Measurements from ENCODE around the gene CALY. TPM values are rescaled to one million over a fixed set of nuclear protein-coding genes. Genes with fewer than 3 reads are reported as not detected.

The CALY gene
- total and polyA plus RNA-seq, 4 experiments from 2014 or later, result 1.4 to 7.2 (median 4.3) TPM

- no peak for DNase-seq
- ChIA-PET CTCF (ENCODE audit: partially characterized antibody) (no interaction called here), POLR2A (ENCODE audit: partially characterized antibody) (interaction anchor here (1.0 kb wide), 1 partner anchor 10 kb away, joined by 4 read pairs; no protein-coding TSS in a partner anchor)
- intact Hi-C loops (cut with micrococcal nuclease), result no loop called here
- Histone ChIP-seq H3K27ac (ENCODE audit: low read depth, low read length) (no peak overlapping the region), H3K9me3 (ENCODE audit: control insufficient read depth in 1 of 2, low read length in 2 of 2) (no peaks in the 10 kb centered on the region), H3K4me1 (ENCODE audit: insufficient read depth, low read length) (no peaks in the 10 kb centered on the region), H3K36me3 (ENCODE audit: insufficient read depth, low read length) (peaks cover 15% of the 10 kb centered on the region), H3K27me3 (ENCODE audit: insufficient read depth, low read length) (no peaks in the 10 kb centered on the region), H3K4me3 (ENCODE audit: low read length in 2 of 2) (no peak overlapping the region)
- no peaks in the 10 kb centered on the region for H3K27me3 Mint-ChIP-seq
- no peaks in the 10 kb centered on the region for H3K9me3 Mint-ChIP-seq
- H3K27ac Mint-ChIP-seq, result no peak overlapping the region
- H3K4me3 Mint-ChIP-seq, result no peak overlapping the region
- H3K36me3 Mint-ChIP-seq, result peaks cover 23 to 42% of the 10 kb centered on the region in 2 donors
- peaks cover 0 to 13% (median 2%) of the 10 kb centered on the region in 4 donors for H3K4me1 Mint-ChIP-seq
Observed at GRCh38 chr10:133366751-133367150, 30.1 kb upstream of the CALY start.

GRCh38 chr10:133366130-133366478, 29.4 kb upstream of the CALY start:
- Histone ChIP-seq H3K4me3 (ENCODE audit: low read length in 2 of 2) (no peak overlapping the region), H3K9me3 (ENCODE audit: control insufficient read depth in 1 of 2, low read length in 2 of 2) (no peaks in the 10 kb centered on the region), H3K36me3 (ENCODE audit: insufficient read depth, low read length) (peaks cover 15% of the 10 kb centered on the region), H3K27me3 (ENCODE audit: insufficient read depth, low read length) (no peaks in the 10 kb centered on the region), H3K27ac (ENCODE audit: low read depth, low read length) (no peak overlapping the region), H3K4me1 (ENCODE audit: insufficient read depth, low read length) (no peaks in the 10 kb centered on the region)
- no peak overlapping the region for H3K4me3 Mint-ChIP-seq
- peaks cover 0 to 10% (median 2%) of the 10 kb centered on the region in 4 donors for H3K4me1 Mint-ChIP-seq
- H3K9me3 Mint-ChIP-seq, result no peaks in the 10 kb centered on the region
- H3K27ac Mint-ChIP-seq, result peak overlapping the region in 1 of 7 donors; percentile 23
- H3K36me3 Mint-ChIP-seq, result peaks cover 23 to 44% of the 10 kb centered on the region in 2 donors
- DNase-seq, result no peak
- intact Hi-C loops (cut with micrococcal nuclease), result no loop called here
- ChIA-PET CTCF (ENCODE audit: partially characterized antibody) (no interaction called here), POLR2A (ENCODE audit: partially characterized antibody) (interaction anchor here (1.0 kb wide), 1 partner anchor 11 kb away, joined by 4 read pairs; no protein-coding TSS in a partner anchor)
- no peaks in the 10 kb centered on the region for H3K27me3 Mint-ChIP-seq

- Mint-ChIP-seq H3K4me3 (no peak overlapping the region), H3K27ac (no peak overlapping the region), H3K4me1 (peaks cover 0 to 10% (median 2%) of the 10 kb centered on the region in 4 donors), H3K36me3 (peaks cover 23 to 44% of the 10 kb centered on the region in 2 donors), H3K27me3 (no peaks in the 10 kb centered on the region), H3K9me3 (no peaks in the 10 kb centered on the region)
- Histone ChIP-seq H3K9me3 (ENCODE audit: control insufficient read depth in 1 of 2, low read length in 2 of 2) (no peaks in the 10 kb centered on the region), H3K4me3 (ENCODE audit: low read length in 2 of 2) (no peak overlapping the region), H3K36me3 (ENCODE audit: insufficient read depth, low read length) (peaks cover 13% of the 10 kb centered on the region), H3K27me3 (ENCODE audit: insufficient read depth, low read length) (no peaks in the 10 kb centered on the region), H3K4me1 (ENCODE audit: insufficient read depth, low read length) (no peaks in the 10 kb centered on the region), H3K27ac (ENCODE audit: low read depth, low read length) (no peak overlapping the region)
- DNase-seq, result no peak
- intact Hi-C loops (cut with micrococcal nuclease), result no loop called here
- CTCF ChIA-PET (ENCODE audit: partially characterized antibody), result no interaction called here
- POLR2A ChIA-PET (ENCODE audit: partially characterized antibody), result interaction anchor here (1.0 kb wide), 1 partner anchor 11 kb away, joined by 4 read pairs; no protein-coding TSS in a partner anchor
Observed at GRCh38 chr10:133365461-133366129, 28.9 kb upstream of the CALY start.

GRCh38 chr10:133364645-133365431, 28.1 kb upstream of the CALY start:
- ChIA-PET CTCF (ENCODE audit: partially characterized antibody) (no interaction called here), POLR2A (ENCODE audit: partially characterized antibody) (interaction anchor here (1.6 kb wide), 1 partner anchor 24 kb away, joined by 4 read pairs; no protein-coding TSS in a partner anchor)
- Mint-ChIP-seq H3K27me3 (no peaks in the 10 kb centered on the region), H3K9me3 (no peaks in the 10 kb centered on the region), H3K36me3 (peaks cover 22 to 37% of the 10 kb centered on the region in 2 donors), H3K4me1 (peaks cover 0 to 10% (median 4%) of the 10 kb centered on the region in 4 donors), H3K4me3 (no peak overlapping the region), H3K27ac (peak overlapping the region in 1 of 7 donors; percentile 5)
- no peak for DNase-seq
- Histone ChIP-seq H3K27ac (ENCODE audit: low read depth, low read length) (no peak overlapping the region), H3K36me3 (ENCODE audit: insufficient read depth, low read length) (peaks cover 8% of the 10 kb centered on the region), H3K4me3 (ENCODE audit: low read length in 2 of 2) (no peak overlapping the region), H3K4me1 (ENCODE audit: insufficient read depth, low read length) (no peaks in the 10 kb centered on the region), H3K9me3 (ENCODE audit: control insufficient read depth in 1 of 2, low read length in 2 of 2) (no peaks in the 10 kb centered on the region), H3K27me3 (ENCODE audit: insufficient read depth, low read length) (no peaks in the 10 kb centered on the region)
- intact Hi-C loops (cut with micrococcal nuclease), result no loop called here

GRCh38 chr10:133362846-133363245, 26.1 kb upstream of the CALY start:
- Histone ChIP-seq H3K9me3 (ENCODE audit: control insufficient read depth in 1 of 2, low read length in 2 of 2) (no peaks in the 10 kb centered on the region), H3K4me3 (ENCODE audit: low read length in 2 of 2) (no peak overlapping the region), H3K27ac (ENCODE audit: low read depth, low read length) (no peak overlapping the region), H3K36me3 (ENCODE audit: insufficient read depth, low read length) (no peaks in the 10 kb centered on the region), H3K4me1 (ENCODE audit: insufficient read depth, low read length) (no peaks in the 10 kb centered on the region), H3K27me3 (ENCODE audit: insufficient read depth, low read length) (no peaks in the 10 kb centered on the region)
- Mint-ChIP-seq H3K27ac (peak overlapping the region in 1 of 7 donors; percentile 68), H3K36me3 (peaks cover 9 to 24% of the 10 kb centered on the region in 2 donors), H3K27me3 (no peaks in the 10 kb centered on the region), H3K4me3 (no peak overlapping the region), H3K4me1 (peaks cover 0 to 7% (median 4%) of the 10 kb centered on the region in 4 donors), H3K9me3 (no peaks in the 10 kb centered on the region)
- DNase-seq, result no peak
- intact Hi-C loops (cut with micrococcal nuclease), result no loop called here
- POLR2A ChIA-PET (ENCODE audit: partially characterized antibody), result no interaction called here
- CTCF ChIA-PET (ENCODE audit: partially characterized antibody), result interaction anchor here (1.5 kb wide), 1 partner anchor 9 kb away, joined by 3 read pairs; no protein-coding TSS in a partner anchor

- Mint-ChIP-seq H3K4me1 (peaks cover 0 to 7% (median 4%) of the 10 kb centered on the region in 4 donors), H3K4me3 (peak overlapping the region in 3 of 8 donors; percentile 15 to 40 (median 21)), H3K27me3 (no peaks in the 10 kb centered on the region), H3K27ac (peak overlapping the region; percentile 8 to 89 (median 48)), H3K9me3 (no peaks in the 10 kb centered on the region), H3K36me3 (peaks cover 6 to 22% of the 10 kb centered on the region in 2 donors)
- Histone ChIP-seq H3K9me3 (ENCODE audit: control insufficient read depth in 1 of 2, low read length in 2 of 2) (no peaks in the 10 kb centered on the region), H3K27ac (ENCODE audit: low read depth, low read length) (no peak overlapping the region), H3K4me3 (ENCODE audit: low read length in 2 of 2) (no peak overlapping the region), H3K27me3 (ENCODE audit: insufficient read depth, low read length) (no peaks in the 10 kb centered on the region), H3K4me1 (ENCODE audit: insufficient read depth, low read length) (no peaks in the 10 kb centered on the region), H3K36me3 (ENCODE audit: insufficient read depth, low read length) (no peaks in the 10 kb centered on the region)
- intact Hi-C loops (cut with micrococcal nuclease), result no loop called here
- DNase-seq, result no peak
- POLR2A ChIA-PET (ENCODE audit: partially characterized antibody), result interaction anchor here (0.8 to 2.0 kb wide), 4 partner anchors 11 to 28 kb away, joined by 3 to 8 read pairs (median 7); partner anchors contain the start of genes ECHS1 and PAOX
- CTCF ChIA-PET (ENCODE audit: partially characterized antibody), result interaction anchor here (1.2 to 1.8 kb wide), 2 partner anchors 16 to 32 kb away, joined by 3 to 6 read pairs; no protein-coding TSS in a partner anchor
Observed at GRCh38 chr10:133361773-133362441, 25.2 kb upstream of the CALY start.
